Liver (tissue), 9 donors: ENCODE results near the gene NINJ2. TPM values are rescaled to one million over a fixed set of nuclear protein-coding genes. Genes with fewer than 3 reads are reported as not detected.

Experiments
- DNase-seq: peaks from one replicate; pipeline ENCODE4 v3.0.0-alpha.2; 2017; ENCODE audit warnings: low spot score
- H3K27ac ChIP-seq, 2 donors: one replicate each; pipeline ENCODE4 v1.7.0; 2013; ENCODE audit warnings: inconsistent platforms in 2 of 2, low read length in 2 of 2, control low read depth in 1 of 2, low read depth in 1 of 2, mild to moderate bottlenecking in 1 of 2
- H3K27me3 ChIP-seq, 4 donors: one replicate each; pipeline versions ENCODE4 v1.6.1 to v1.7.0; 2013; ENCODE audit warnings: low read length in 3 of 4, inconsistent platforms in 1 of 4, mild to moderate bottlenecking in 1 of 4, moderate library complexity in 1 of 4; ENCODE audit not compliant: control insufficient read depth in 4 of 4, insufficient read depth in 4 of 4
- H3K36me3 ChIP-seq, 4 donors: one replicate each; pipeline versions ENCODE4 v1.6.1 to v1.7.0; 2013; ENCODE audit warnings: low read length in 3 of 4, mild to moderate bottlenecking in 3 of 4, low read depth in 1 of 4, moderate library complexity in 1 of 4; ENCODE audit not compliant: control insufficient read depth in 4 of 4, insufficient read depth in 3 of 4
- H3K4me1 ChIP-seq, 4 donors: one replicate each; pipeline versions ENCODE4 v1.6.1 to v1.7.0; 2013; ENCODE audit warnings: low read length in 3 of 4, mild to moderate bottlenecking in 3 of 4, moderate library complexity in 1 of 4; ENCODE audit not compliant: control insufficient read depth in 4 of 4, insufficient read depth in 4 of 4
- H3K4me3 ChIP-seq, 3 donors: one replicate each; pipeline versions ENCODE4 v1.6.1 to v1.7.0; 2013; ENCODE audit warnings: low read length in 3 of 3, control low read depth in 1 of 3, low read depth in 1 of 3, mild to moderate bottlenecking in 1 of 3
- H3K9ac ChIP-seq, 2 donors: one replicate each; pipeline ENCODE4 v1.7.0; 2013; ENCODE audit warnings: low read length in 2 of 2, mild to moderate bottlenecking in 2 of 2, moderate library complexity in 2 of 2, control low read depth in 1 of 2, low read depth in 1 of 2
- H3K9me3 ChIP-seq, 4 donors: one replicate each; pipeline versions ENCODE4 v1.6.1 to v1.7.0; 2013; ENCODE audit warnings: low read length in 3 of 4; ENCODE audit not compliant: control insufficient read depth in 4 of 4
- EGR1 ChIP-seq, 2 donors: IDR thresholded peaks; 2 replicates each; pipeline ENCODE4 v1.6.1; 2016 to 2018; ENCODE audit warnings: antibody characterized with exemption in 2 of 2, low read depth in 2 of 2
- FOXA1 ChIP-seq: IDR thresholded peaks from 2 replicates; pipeline ENCODE4 v1.6.1; 2016; ENCODE audit warnings: antibody characterized with exemption
- FOXA2 ChIP-seq: IDR thresholded peaks from 2 replicates; pipeline ENCODE4 v1.6.1; 2016; ENCODE audit warnings: antibody characterized with exemption
- GABPA ChIP-seq, 2 donors: IDR thresholded peaks in 1 of 2; conservative IDR thresholded peaks in 1 of 2; 2 replicates each; pipeline ENCODE4 v1.6.1; 2016; ENCODE audit warnings: antibody characterized with exemption in 2 of 2, mild to moderate bottlenecking in 1 of 2, moderate library complexity in 1 of 2
- HNF4A ChIP-seq, 2 donors: conservative IDR thresholded peaks; 2 replicates each; pipeline ENCODE4 v1.6.1; 2016; ENCODE audit warnings: antibody characterized with exemption in 2 of 2, mild to moderate bottlenecking in 2 of 2
- HNF4G ChIP-seq: IDR thresholded peaks from 2 replicates; pipeline ENCODE4 v1.6.1; 2016; ENCODE audit warnings: antibody characterized with exemption
- JUND ChIP-seq, 2 donors: IDR thresholded peaks; 2 replicates each; pipeline ENCODE4 v1.6.1; 2016; ENCODE audit warnings: antibody characterized with exemption in 2 of 2
- NR2F2 ChIP-seq: IDR thresholded peaks from 2 replicates; pipeline ENCODE4 v1.6.1; 2016; ENCODE audit warnings: antibody characterized with exemption
- RAD21 ChIP-seq, 2 donors: IDR thresholded peaks; 2 replicates each; pipeline ENCODE4 v1.6.1; 2016; ENCODE audit warnings: antibody characterized with exemption in 2 of 2, mild to moderate bottlenecking in 2 of 2
- REST ChIP-seq: IDR thresholded peaks from 2 replicates; pipeline ENCODE4 v1.6.1; 2016; ENCODE audit warnings: antibody characterized with exemption, mild to moderate bottlenecking
- RXRA ChIP-seq, 2 donors: IDR thresholded peaks; 2 replicates each; pipeline ENCODE4 v1.6.1; 2017 to 2018; ENCODE audit warnings: antibody characterized with exemption in 2 of 2, mild to moderate bottlenecking in 1 of 2
- SP1 ChIP-seq: IDR thresholded peaks from 2 replicates; pipeline ENCODE4 v1.6.1; 2018; ENCODE audit warnings: antibody characterized with exemption, mild to moderate bottlenecking
- TAF1 ChIP-seq: conservative IDR thresholded peaks from 2 replicates; pipeline ENCODE4 v1.6.1; 2016; ENCODE audit warnings: antibody characterized with exemption, mild to moderate bottlenecking
- YY1 ChIP-seq: IDR thresholded peaks from 2 replicates; pipeline ENCODE4 v1.6.1; 2016; ENCODE audit warnings: antibody characterized with exemption, mild to moderate bottlenecking
- ZBTB33 ChIP-seq: IDR thresholded peaks from 2 replicates; pipeline ENCODE4 v1.6.1; 2016; ENCODE audit warnings: antibody characterized with exemption
- WGBS: extraction: QIAGEN DNeasy Blood & Tissue Kit; methylation state at CpG from one replicate; pipeline ENCODE4 v1.1.7; 2013; 5-methylcytosine and 5-hydroxymethylcytosine counted together
- polyA plus RNA-seq, 2 donors: library from polyadenylated mRNA; stranded (reverse) in 1 of 2; unstranded in 1 of 2; fragments of 200-250 nt in 1 of 2; fragments of >200 nt in 1 of 2; fragmentation: Nextera tagmentation in 1 of 2; extraction: Ambion mirVana in 1 of 2; gene quantifications; one replicate each; pipeline versions ENCODE4 v1.2.1 to v1.2.3, GENCODE V29; 2013 to 2015
- total RNA-seq, 2 donors: library from RNA; depleted of rRNA; stranded (reverse); fragments of >200 nt; gene quantifications; one replicate each; pipeline ENCODE4 v1.2.3, GENCODE V29; 2014
- TF ChIP-seq, protein P1 (sequence below): IDR thresholded peaks from 2 replicates; pipeline ENCODE4 v1.6.1; 2016; ENCODE audit warnings: antibody characterized with exemption
- TF ChIP-seq, protein P2 (sequence below): fragments of 150-350 bp; IDR thresholded peaks from 2 replicates; pipeline ENCODE4 v1.5.1; 2017; ENCODE audit warnings: improper control_type of control experiment, low read depth, low read length; ENCODE audit not compliant: missing input control
- TF ChIP-seq, protein P3 (sequence below): IDR thresholded peaks from 2 replicates; pipeline ENCODE4 v1.6.1; 2016; ENCODE audit warnings: antibody characterized with exemption
- donor health status: healthy.
- donor health status: healthy.
- donor health status: healthy.
- donor health status: healthy.
- donor health status: healthy.

NINJ2 gene
- total and polyA plus RNA-seq, 4 donors, result 6.7 to 16.5 (median 15.4) TPM

DNA sequence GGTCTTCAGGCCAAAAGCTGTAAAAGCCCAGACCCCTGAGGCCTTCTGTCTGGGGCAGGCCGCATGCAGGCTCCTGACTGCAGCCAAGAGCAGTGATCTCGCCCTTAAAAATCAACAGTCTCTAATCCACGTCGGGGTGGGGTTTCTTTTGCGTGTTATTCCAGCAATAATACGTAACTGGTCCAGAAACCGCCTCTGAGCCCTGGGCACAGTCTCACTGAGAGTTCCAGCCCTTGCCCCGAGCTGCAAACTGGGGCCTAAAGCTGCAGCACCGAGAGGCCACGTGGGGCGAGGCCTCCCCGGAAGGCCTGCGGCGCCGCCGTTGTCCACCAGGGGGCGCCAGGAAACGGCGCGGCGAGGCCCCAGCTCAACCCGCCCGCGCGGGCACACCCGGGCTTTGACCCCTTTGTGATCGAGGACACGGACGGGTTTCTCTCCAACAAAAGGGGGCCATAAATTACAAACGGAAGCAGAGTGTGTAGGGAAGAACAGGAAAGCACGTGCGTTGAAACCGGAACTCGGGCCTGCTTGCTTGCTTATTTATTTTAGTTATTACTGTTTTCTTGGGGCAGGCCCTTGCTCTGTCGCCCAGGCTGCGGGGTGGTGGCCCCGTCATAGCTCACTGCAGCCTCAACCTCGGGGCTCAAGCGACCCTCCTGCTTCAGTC, 87.2 kb downstream of the NINJ2 start:
- H3K4me1 ChIP-seq, result peaks cover 17 to 45% (median 31%) of the 10 kb centered on the region in 4 donors
- peak; percentile 90 for DNase-seq
- peak overlapping the region in 1 of 2 donors; percentile 29 for H3K9ac ChIP-seq
- WGBS, result 8% methylated on average over 39 of the region's 39 CpGs
- no peaks in the 10 kb centered on the region for H3K9me3 ChIP-seq
- peak overlapping the region; percentile 49 to 56 for H3K27ac ChIP-seq
- H3K27me3 ChIP-seq, result no peaks in the 10 kb centered on the region
- TF ChIP-seq TAF1 (no peak), RAD21 (IDR thresholded peaks at IDR 0.05) (peak; percentile 95 to 98), FOXA2 (no peak), ZBTB33 (no peak), JUND (IDR thresholded peaks at IDR 0.05) (no peak), NR2F2 (no peak), HNF4G (no peak), EGR1 (IDR thresholded peaks at IDR 0.05; ENCODE audit: low read depth in 2 of 2) (no peak), REST (no peak), RXRA (IDR thresholded peaks at IDR 0.05) (peak; percentile 46 to 62), FOXA1 (no peak), SP1 (peak; percentile 45), HNF4A (conservative IDR thresholded peaks at IDR 0.05) (peak in 1 of 2 donors; percentile 25), YY1 (peak; percentile 4), GABPA (IDR thresholded peaks at IDR 0.05 in 1 of 2, conservative IDR thresholded peaks at IDR 0.05 in 1 of 2) (peak in 1 of 2 donors; percentile 59)
- TF ChIP-seq, protein P1, sequence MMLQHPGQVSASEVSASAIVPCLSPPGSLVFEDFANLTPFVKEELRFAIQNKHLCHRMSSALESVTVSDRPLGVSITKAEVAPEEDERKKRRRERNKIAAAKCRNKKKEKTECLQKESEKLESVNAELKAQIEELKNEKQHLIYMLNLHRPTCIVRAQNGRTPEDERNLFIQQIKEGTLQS, result no peak
- TF ChIP-seq, protein P2, sequence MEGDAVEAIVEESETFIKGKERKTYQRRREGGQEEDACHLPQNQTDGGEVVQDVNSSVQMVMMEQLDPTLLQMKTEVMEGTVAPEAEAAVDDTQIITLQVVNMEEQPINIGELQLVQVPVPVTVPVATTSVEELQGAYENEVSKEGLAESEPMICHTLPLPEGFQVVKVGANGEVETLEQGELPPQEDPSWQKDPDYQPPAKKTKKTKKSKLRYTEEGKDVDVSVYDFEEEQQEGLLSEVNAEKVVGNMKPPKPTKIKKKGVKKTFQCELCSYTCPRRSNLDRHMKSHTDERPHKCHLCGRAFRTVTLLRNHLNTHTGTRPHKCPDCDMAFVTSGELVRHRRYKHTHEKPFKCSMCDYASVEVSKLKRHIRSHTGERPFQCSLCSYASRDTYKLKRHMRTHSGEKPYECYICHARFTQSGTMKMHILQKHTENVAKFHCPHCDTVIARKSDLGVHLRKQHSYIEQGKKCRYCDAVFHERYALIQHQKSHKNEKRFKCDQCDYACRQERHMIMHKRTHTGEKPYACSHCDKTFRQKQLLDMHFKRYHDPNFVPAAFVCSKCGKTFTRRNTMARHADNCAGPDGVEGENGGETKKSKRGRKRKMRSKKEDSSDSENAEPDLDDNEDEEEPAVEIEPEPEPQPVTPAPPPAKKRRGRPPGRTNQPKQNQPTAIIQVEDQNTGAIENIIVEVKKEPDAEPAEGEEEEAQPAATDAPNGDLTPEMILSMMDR, result peak; percentile 99
- TF ChIP-seq, protein P3, sequence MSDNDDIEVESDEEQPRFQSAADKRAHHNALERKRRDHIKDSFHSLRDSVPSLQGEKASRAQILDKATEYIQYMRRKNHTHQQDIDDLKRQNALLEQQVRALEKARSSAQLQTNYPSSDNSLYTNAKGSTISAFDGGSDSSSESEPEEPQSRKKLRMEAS, result no peak
- no peaks in the 10 kb centered on the region for H3K36me3 ChIP-seq
- H3K4me3 ChIP-seq, result no peak overlapping the region
